ENCODE results near the gene SLC35F5.
"Not testable (repeated sequence)": the region's sequence is repeated elsewhere in the genome, so short reads cannot be mapped to it uniquely, and the experiment has no call there.

Gene SLC35F5

GRCh38 chr2:113755035-113755834, 1.2 kb downstream of the SLC35F5 start:
- no peak for DNase-seq (ENCODE audit: low read depth)

GRCh38 chr2:113754160-113754559, 2.3 kb downstream of the SLC35F5 start:
- no peak for DNase-seq (ENCODE audit: low read depth)

GRCh38 chr2:113750385-113750784, 6.1 kb downstream of the SLC35F5 start:
- DNase-seq (ENCODE audit: low read depth) = no peak

- no peak for DNase-seq (ENCODE audit: low read depth)
These were observed 15.4 kb downstream of the SLC35F5 start for GRCh38 chr2:113741091-113741490.

GRCh38 chr2:113739849-113740248, 16.6 kb downstream of the SLC35F5 start:
- no peak for DNase-seq (ENCODE audit: low read depth)

- DNase-seq (ENCODE audit: low read depth) = no peak
These were observed 22.3 kb downstream of the SLC35F5 start for GRCh38 chr2:113734185-113734584.

GRCh38 chr2:113724010-113724409, 32.4 kb downstream of the SLC35F5 start:
- no peak for DNase-seq (ENCODE audit: low read depth)

GRCh38 chr2:113723411-113723810, 33.0 kb downstream of the SLC35F5 start:
- DNase-seq (ENCODE audit: low read depth) = no peak

GRCh38 chr2:113720167-113720566, 36.3 kb downstream of the SLC35F5 start:
- no peak for DNase-seq (ENCODE audit: low read depth)

- DNase-seq (ENCODE audit: low read depth) = no peak
These were observed 40.2 kb downstream of the SLC35F5 start for GRCh38 chr2:113716291-113716690.

GRCh38 chr2:113712941-113713340, 43.5 kb downstream of the SLC35F5 start:
- no peak for DNase-seq (ENCODE audit: low read depth)

GRCh38 chr2:113711851-113712250, 44.6 kb downstream of the SLC35F5 start:
- DNase-seq (ENCODE audit: low read depth) = no peak

- DNase-seq (ENCODE audit: low read depth) = no peak
These were observed 47.4 kb downstream of the SLC35F5 start for GRCh38 chr2:113709022-113709421.

GRCh38 chr2:113707106-113707505, 49.3 kb downstream of the SLC35F5 start:
- DNase-seq (ENCODE audit: low read depth) = no peak

- no peak for DNase-seq (ENCODE audit: low read depth)
These were observed 50.4 kb downstream of the SLC35F5 start for GRCh38 chr2:113705982-113706523.

GRCh38 chr2:113704300-113704993, 52.0 kb downstream of the SLC35F5 start:
- DNase-seq (ENCODE audit: low read depth) = not testable (repeated sequence)

- DNase-seq (ENCODE audit: low read depth) = no peak
These were observed 52.8 kb downstream of the SLC35F5 start for GRCh38 chr2:113703386-113704299.

- no peak for DNase-seq (ENCODE audit: low read depth)
These were observed 56.1 kb downstream of the SLC35F5 start for GRCh38 chr2:113700186-113700841.

- DNase-seq (ENCODE audit: low read depth) = no peak
These were observed 57.5 kb downstream of the SLC35F5 start for GRCh38 chr2:113698892-113699447.

GRCh38 chr2:113698251-113698650, 58.2 kb downstream of the SLC35F5 start:
- DNase-seq (ENCODE audit: low read depth) = not testable (repeated sequence)

- DNase-seq (ENCODE audit: low read depth) = no peak
These were observed 58.9 kb downstream of the SLC35F5 start for GRCh38 chr2:113697516-113697915.

Data from stimulated activated CD8-positive, alpha-beta memory T cell treated with anti-CD3 and anti-CD28 coated beads, Interleukin-15, amount 100 ng/mL, for 1 hour (primary cell).